ENCODE measurements around the gene KNTC1.

Gene KNTC1

DNA sequence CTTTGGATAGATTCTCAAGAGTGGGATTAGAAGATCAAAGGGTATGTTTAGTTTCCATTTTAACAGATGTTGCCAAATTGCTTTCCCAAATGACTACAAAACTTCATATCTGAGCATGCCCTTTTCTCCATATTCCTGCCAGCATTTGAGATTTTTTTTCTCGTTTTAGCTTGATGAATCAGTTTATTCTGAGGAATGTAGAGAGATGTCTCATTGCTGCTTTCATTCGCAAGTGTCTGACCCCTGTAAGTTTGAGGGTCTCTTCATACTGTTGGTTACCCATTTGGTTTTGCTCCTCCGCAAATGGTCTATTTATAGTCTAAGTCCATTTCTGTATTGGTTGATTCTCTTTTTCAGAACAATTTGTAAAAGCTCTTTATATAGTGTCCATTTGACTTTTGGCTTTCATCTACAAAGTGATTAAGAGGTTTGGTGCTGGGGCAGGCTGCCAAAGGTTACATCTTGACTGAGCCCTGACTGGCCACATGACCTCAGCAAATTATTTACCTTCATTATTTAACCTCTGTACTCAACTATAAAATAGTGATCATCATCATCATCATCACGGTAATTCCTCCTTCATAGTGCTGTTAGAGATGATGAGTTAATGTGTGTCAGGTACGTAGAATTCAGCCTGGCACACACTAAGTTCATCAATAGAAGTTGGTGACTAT is 142.5 kb downstream of the KNTC1 start:
- H3K27me3 Mint-ChIP-seq, result peaks cover 5% of the 10 kb centered on the region
- no peak overlapping the region for H3K4me3 Mint-ChIP-seq
- H3K36me3 Mint-ChIP-seq, result no peaks in the 10 kb centered on the region
- H3K4me1 Mint-ChIP-seq (ENCODE audit: low read depth), result no peaks in the 10 kb centered on the region
- H3K9me3 Mint-ChIP-seq (ENCODE audit: low read depth), result no peaks in the 10 kb centered on the region
- no peak overlapping the region for H3K27ac Mint-ChIP-seq

GRCh38 chr12:122672515-122672914 is 145.5 kb downstream of the KNTC1 start:
- no peaks in the 10 kb centered on the region for H3K4me1 Mint-ChIP-seq (ENCODE audit: low read depth)
- no peaks in the 10 kb centered on the region for H3K9me3 Mint-ChIP-seq (ENCODE audit: low read depth)
- H3K27ac Mint-ChIP-seq, result no peak overlapping the region
- H3K4me3 Mint-ChIP-seq, result no peak overlapping the region
- no peaks in the 10 kb centered on the region for H3K36me3 Mint-ChIP-seq
- H3K27me3 Mint-ChIP-seq, result peaks cover 8% of the 10 kb centered on the region
